ENCODE measurements around the gene POLE2.
"Not testable (repeated sequence)": the region's sequence is repeated elsewhere in the genome, so short reads cannot be mapped to it uniquely, and the experiment has no call there.

The POLE2 gene, protein sequence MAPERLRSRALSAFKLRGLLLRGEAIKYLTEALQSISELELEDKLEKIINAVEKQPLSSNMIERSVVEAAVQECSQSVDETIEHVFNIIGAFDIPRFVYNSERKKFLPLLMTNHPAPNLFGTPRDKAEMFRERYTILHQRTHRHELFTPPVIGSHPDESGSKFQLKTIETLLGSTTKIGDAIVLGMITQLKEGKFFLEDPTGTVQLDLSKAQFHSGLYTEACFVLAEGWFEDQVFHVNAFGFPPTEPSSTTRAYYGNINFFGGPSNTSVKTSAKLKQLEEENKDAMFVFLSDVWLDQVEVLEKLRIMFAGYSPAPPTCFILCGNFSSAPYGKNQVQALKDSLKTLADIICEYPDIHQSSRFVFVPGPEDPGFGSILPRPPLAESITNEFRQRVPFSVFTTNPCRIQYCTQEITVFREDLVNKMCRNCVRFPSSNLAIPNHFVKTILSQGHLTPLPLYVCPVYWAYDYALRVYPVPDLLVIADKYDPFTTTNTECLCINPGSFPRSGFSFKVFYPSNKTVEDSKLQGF

DNA sequence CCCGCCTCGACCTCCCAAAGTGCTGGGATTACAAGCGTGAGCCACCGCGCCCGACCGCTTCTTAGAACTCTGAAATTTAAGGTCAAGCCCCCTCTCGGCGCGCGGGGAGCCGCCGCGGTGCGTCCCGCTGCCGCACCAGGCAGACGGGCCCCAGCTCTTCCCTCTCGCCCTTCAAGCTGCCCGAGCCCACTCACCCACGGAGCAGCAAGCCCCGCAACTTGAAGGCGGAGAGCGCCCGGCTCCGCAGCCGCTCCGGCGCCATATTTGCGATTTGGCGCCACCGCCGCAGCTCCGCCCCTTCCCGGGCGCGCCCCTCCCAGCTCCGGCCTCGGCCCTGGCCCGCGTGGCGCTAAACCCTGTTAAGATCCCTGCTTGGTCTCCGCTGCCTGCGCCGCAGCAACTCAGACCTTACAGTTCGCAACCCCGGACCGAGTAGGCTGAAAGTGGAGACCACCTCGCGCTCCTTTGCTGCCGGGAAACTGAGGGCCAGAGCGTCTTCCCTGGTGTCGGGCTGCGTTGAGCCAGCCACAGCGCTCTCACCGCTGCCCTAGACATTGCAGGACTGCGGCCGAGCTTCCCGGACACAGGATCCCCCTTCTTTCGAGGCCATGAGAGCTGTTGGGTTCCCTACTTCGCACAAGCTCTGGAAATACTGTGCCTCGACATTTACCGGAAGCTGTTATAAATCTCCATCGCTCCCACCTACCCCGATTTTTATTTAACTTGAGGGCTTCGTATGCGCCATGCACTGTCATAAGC, at the start of gene POLE2:
TSS of gene POLE2 (minus strand) at position 273 of the 759 bp plus-strand sequence. CDS start at position 262, 11 bp downstream.
- peak; percentile 35 to 62 for DNase-seq (ENCODE audit: extremely low read depth in 1 of 2, low read depth in 1 of 2)

DNA sequence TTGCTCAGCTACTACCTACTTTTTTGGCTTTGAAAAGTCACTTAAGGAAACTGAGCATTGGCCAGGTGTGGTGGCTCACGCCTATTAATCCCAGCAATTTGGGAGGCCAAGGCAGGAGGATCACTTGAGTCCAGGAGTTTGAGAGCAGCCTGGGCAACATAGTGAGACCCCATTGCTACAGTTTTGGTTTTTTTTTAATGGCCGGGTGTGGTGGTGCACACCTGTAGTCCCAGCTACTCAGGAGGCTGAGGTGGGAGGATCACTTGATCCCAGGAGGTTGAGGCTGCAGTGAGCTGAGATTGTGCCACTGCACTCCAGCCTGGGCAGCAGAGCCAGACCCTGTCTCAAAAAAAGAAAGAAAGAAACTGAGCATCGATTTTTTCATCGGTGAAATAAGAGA, 47.7 kb upstream of the POLE2 start:
- DNase-seq (ENCODE audit: extremely low read depth in 1 of 2, low read depth in 1 of 2), result not testable (repeated sequence)

DNA sequence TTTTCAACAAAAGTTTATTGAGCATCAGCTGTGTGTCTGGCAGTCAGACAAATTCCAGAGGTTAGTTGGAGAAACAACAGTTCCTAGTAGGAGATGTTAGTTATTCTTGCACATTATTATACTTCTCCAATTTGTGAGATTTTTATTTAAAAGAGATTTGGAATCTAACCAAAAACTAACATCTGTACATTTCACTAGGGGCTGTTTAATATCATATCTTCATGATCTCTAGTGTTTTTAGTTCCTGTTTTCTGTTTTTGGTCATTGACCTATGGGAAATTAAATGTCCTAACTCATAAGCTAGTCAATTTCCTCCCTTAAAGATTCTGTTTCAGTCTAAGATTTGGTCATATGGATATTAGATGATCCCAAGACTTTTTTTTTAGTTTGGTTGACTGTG, 45.8 kb upstream of the POLE2 start:
- no peak for DNase-seq (ENCODE audit: extremely low read depth in 1 of 2, low read depth in 1 of 2)

- no peak for DNase-seq (ENCODE audit: extremely low read depth in 1 of 2, low read depth in 1 of 2)
Observed at GRCh38 chr14:49732896-49733295, 44.9 kb upstream of the POLE2 start.

DNA sequence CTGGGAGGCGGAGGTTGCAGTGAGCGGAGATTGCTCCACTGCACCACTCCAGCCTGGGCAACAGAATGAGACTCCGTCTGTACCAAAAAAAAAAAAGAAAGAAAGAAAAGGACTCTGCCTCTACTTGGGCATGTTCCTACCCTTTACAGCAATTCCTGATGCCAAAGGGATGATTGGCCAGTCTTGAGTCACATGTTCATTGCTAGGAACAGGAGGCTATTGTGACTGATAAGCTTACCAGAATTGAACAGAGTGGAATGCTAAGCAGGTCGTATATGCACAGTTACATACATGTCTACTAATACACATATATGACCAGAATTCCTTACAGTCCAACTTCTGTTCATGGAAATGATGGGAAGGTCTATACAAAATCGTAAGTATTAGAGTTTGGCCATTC, 39.2 kb upstream of the POLE2 start:
- DNase-seq (ENCODE audit: extremely low read depth in 1 of 2, low read depth in 1 of 2), result no peak

GRCh38 chr14:49721733-49722435, 33.9 kb upstream of the POLE2 start:
- not testable (repeated sequence) for DNase-seq (ENCODE audit: extremely low read depth in 1 of 2, low read depth in 1 of 2)

DNA sequence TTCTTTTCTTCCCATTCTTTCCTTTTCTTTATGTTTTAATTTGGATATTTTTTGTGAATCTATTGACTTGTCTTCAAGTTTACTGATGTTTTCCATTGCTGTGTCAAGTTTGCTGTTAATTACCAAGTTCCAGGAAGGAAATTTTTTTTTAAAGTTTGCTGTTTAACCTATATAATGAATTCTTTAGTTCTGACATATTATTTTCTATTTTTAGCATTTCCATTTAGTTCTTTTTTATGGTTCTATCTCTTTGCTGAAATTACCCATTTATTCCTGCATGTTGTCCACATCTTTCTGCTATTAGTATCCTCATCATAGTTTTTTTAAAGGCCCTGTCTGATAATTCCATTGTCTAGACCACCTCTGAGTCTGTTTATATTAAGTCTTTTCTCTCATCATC, 32.7 kb upstream of the POLE2 start:
- no peak for DNase-seq (ENCODE audit: extremely low read depth in 1 of 2, low read depth in 1 of 2)

DNA sequence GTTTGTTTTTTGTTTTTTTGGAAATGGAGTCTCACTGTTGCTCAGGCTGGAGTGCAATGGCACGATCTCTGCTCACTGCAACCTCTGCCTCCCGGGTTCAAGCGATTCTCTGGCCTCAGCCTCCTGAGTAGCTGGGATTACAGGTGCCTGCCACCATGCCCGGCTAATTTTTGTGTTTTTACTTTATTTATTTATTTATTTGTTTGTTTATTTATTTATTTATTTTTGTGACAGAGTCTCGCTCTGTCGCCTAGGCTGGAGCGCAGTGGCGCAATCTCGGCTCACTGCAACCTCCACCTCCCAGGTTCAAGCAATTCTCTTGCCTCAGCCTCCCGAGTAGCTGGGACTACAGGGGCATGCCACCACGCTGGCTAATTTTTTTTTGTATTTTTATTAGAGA, 23.0 kb upstream of the POLE2 start:
- not testable (repeated sequence) for DNase-seq (ENCODE audit: extremely low read depth in 1 of 2, low read depth in 1 of 2)

DNA sequence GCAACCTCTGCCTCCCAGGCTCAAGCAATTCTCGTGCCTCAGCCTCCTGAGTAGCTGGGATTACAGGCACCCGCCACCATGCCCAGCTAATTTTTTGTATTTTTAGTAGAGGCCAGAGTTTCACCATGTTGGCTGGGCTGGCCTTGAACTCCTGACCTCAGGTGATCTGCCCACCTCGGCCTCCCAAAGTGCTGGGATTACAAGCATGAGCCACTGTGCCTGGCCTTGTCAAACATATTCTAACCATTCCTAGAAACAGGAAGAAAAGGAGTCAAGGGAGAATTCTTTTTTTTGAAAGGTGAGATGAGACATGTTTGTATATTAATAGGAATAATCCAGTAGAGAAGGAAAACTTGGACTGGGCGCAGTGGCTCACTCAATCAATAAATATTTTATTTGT, 16.5 kb upstream of the POLE2 start:
- not testable (repeated sequence) for DNase-seq (ENCODE audit: extremely low read depth in 1 of 2, low read depth in 1 of 2)

- no peak for DNase-seq (ENCODE audit: extremely low read depth in 1 of 2, low read depth in 1 of 2)
Observed at GRCh38 chr14:49703965-49704364, 16.0 kb upstream of the POLE2 start.

DNA sequence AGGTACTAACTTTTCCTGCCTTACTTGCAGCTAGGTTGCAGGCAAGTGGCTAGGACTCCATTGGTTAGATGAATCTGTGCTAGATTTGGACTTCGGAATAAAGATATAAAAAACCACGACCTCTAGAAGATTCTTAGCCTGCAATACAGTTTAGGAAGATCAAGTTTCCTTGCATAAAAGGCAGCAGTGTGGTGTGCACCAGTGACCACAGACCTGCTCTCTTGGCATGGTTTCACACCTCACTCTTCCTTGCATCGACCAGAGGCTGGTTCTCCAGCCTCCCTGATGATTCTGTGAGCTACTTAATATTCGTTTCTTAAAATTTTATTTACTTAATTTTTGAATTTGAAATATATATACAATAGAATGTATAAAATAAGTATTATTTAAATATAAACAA, 14.7 kb upstream of the POLE2 start:
- DNase-seq (ENCODE audit: extremely low read depth in 1 of 2, low read depth in 1 of 2), result no peak

GRCh38 chr14:49693735-49694124, 5.7 kb upstream of the POLE2 start:
- DNase-seq (ENCODE audit: extremely low read depth in 1 of 2, low read depth in 1 of 2), result not testable (repeated sequence)

DNA sequence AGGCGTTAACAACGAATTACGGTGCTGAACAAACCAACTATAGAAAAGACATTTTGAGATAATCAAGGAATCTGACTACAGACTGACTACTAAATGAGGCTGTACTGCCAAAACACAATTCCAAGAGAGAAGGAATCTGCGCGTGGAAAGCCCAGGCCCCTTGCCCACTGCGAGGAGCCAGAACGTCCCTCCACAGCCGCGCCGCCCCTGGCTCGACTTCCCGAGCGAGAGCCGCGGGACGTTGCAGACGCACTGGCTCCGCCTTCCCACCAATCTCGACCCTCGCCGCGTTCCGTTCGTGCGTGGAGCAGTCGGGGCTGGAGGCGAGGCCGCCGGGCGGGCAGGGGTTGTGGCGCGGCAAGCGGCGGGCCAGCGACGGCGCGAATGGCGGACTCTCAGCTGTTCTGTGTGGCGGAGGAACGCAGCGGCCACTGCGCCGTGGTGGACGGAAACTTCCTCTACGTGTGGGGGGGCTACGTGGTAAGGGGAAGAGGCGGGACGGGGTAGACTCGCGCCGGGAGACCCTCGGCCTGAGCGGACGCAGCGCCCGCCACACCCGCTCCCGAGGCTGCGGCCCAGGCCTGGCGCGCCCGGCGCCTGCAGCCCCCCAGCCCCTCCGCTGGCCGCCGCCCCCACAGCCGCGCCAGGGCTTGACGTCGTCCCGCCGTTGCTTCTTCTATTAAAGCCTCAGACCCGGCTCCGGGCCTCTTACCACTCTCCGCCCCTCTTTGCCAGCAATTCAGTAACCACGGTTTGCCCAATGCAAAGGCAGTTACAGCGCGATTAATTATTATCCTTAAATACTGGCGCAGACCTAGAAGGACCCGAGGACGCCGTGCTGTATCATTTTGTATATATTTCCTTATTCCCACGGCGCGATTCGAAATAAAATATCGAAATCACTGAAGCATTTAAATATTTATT, 5.1 kb upstream of the POLE2 start, which contains the start of gene KLHDC1:
TSS of gene KLHDC1 (plus strand) at position 310 of the 924 bp plus-strand sequence. CDS start at position 385, 75 bp downstream.
- DNase-seq (ENCODE audit: extremely low read depth in 1 of 2, low read depth in 1 of 2), result peak; percentile 49 to 69

DNA sequence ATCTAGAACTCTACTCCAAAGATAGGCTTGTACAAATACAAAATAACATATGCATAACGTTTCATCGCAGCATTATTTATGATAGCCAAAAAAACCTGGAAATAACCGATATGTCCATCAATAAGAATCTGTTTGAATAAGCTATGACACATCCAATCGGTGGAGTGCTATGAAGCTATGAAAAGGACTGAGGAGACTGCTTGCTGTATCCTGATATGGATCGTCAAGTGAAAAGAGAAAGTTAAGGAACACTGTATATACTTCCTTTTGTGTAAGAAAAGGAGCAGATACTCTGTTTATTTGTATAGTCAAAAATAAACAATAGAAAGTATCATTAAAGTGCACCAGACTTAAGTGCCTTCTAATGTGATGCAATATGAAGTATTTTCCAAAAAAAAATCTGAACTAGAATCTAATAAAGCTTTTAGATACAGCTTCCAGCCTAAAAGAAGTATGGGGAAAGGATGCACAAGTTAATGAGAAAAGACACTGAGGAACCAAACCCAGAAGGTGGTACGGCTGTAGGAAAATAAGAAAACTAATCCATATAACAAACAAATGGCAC, 4.3 kb upstream of the POLE2 start:
- no peak for DNase-seq (ENCODE audit: extremely low read depth in 1 of 2, low read depth in 1 of 2)

GRCh38 chr14:49691031-49691430, 3.0 kb upstream of the POLE2 start:
- DNase-seq (ENCODE audit: extremely low read depth in 1 of 2, low read depth in 1 of 2), result no peak

DNA sequence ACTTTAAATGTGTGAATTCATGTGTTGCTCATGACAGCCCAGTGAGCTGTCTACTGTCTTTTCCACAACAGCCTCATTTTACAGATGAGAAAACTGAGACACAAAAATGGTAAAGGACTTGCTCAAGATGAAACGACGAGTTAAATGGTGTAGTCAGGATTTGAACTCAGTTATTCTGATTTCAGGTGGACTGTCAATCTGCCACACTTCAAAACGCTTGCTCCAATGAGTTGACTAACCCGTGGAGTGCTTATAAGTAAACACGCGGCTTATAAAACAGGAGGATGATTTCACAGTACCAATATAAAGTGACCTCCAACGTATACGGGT, 652 bp upstream of the POLE2 start:
- no peak for DNase-seq (ENCODE audit: extremely low read depth in 1 of 2, low read depth in 1 of 2)

- no peak for DNase-seq (ENCODE audit: extremely low read depth in 1 of 2, low read depth in 1 of 2)
Observed at GRCh38 chr14:49686425-49686824, 1.6 kb downstream of the POLE2 start.

- no peak for DNase-seq (ENCODE audit: extremely low read depth in 1 of 2, low read depth in 1 of 2)
Observed at GRCh38 chr14:49679271-49679670, 8.7 kb downstream of the POLE2 start.

GRCh38 chr14:49677643-49678042, 10.4 kb downstream of the POLE2 start:
- no peak for DNase-seq (ENCODE audit: extremely low read depth in 1 of 2, low read depth in 1 of 2)

- no peak for DNase-seq (ENCODE audit: extremely low read depth in 1 of 2, low read depth in 1 of 2)
Observed at GRCh38 chr14:49673586-49673985, 14.4 kb downstream of the POLE2 start.

Data from activated CD8-positive, alpha-beta memory T cell treated with anti-CD3 and anti-CD28 coated beads for 1 hour (primary cell).